Liver (tissue), 3 donors: ENCODE data around the gene PPM1L.

Experiments
- CTCF ChIP-seq: fragments of 150-350 bp; IDR thresholded peaks from 2 replicates; pipeline ENCODE4 v1.5.1; 2017; ENCODE audit warnings: improper control_type of control experiment, low read depth, low read length; ENCODE audit not compliant: missing input control
- SP1 ChIP-seq: IDR thresholded peaks from 2 replicates; pipeline ENCODE4 v1.6.1; 2018; ENCODE audit warnings: antibody characterized with exemption, mild to moderate bottlenecking
- YY1 ChIP-seq: IDR thresholded peaks from 2 replicates; pipeline ENCODE4 v1.6.1; 2016; ENCODE audit warnings: antibody characterized with exemption, mild to moderate bottlenecking
- donor health status: healthy.
- donor health status: healthy.

GRCh38 chr3:160960568-160960967 is 204.5 kb downstream of the PPM1L start:
- TF ChIP-seq SP1 = no peak
- TF ChIP-seq YY1 = no peak
- no peak for TF ChIP-seq CTCF
